K562 (cell line): ENCODE data around the gene GLTP. TPM values are rescaled to one million over a fixed set of nuclear protein-coding genes. Genes with fewer than 3 reads are reported as not detected.

Experiments
- ATAC-seq: fragments of 200-7000 bp; cut with Tn5 transposase; 3 replicates; pipeline ENCODE4 v1.9.1; 2020; ENCODE audit warnings: moderate library complexity
- BruUV-seq: library from RNA; stranded (reverse); fragments of 400-500 nt; replicated peaks from 2 replicates; lab custom pipeline; 2021; lab: Mats Ljungman, UMichigan
- CTCF ChIA-PET: fragments of 300-600 bp; formaldehyde crosslinking; extraction: SDS; loops from one replicate; lab custom pipeline; 2021; ENCODE audit warnings: low intra/inter-chr PET ratio; lab: Yijun Ruan, JAX
- POLR2A ChIA-PET: fragments of 300-600, 350-650 bp; sonication (Branson Sonifier 250); formaldehyde crosslinking; extraction: SDS; loops from one replicate; lab custom pipeline; 2021; ENCODE audit warnings: antibody characterized with exemption, inconsistent platforms; lab: Yijun Ruan, JAX
- DNase-seq, 4 experiments: peaks; one replicate each; pipeline versions ENCODE4 v3.0.0 to v3.0.0-alpha.2; 2011 to 2018; ENCODE audit warnings: low spot score in 3 of 4, mixed read lengths in 3 of 4; ENCODE audit errors: extremely low read depth in 1 of 4
- FAIRE-seq: peaks from 2 replicates; lab custom pipeline; 2011; peaks lifted over from hg19 to GRCh38; lab: Jason Lieb, UNC
- H2AFZ ChIP-seq: 2 replicates; pipeline ENCODE4 v1.6.0; 2011; ENCODE audit warnings: low read depth, low read length, control low read depth, inconsistent platforms
- H3K27ac ChIP-seq: fragments of 200-600 bp; 3 replicates; pipeline ENCODE4 v1.8.0; 2011; ENCODE audit warnings: low read depth, mild to moderate bottlenecking, control low read depth, inconsistent platforms, low read length, moderate library complexity, mixed read lengths; ENCODE audit errors: extremely low read depth
- H3K27me3 ChIP-seq, 2 experiments: fragments of 300-600 bp in 1 of 2; 2 replicates in 1 of 2; 3 replicates in 1 of 2; pipeline versions ENCODE4 v1.6.0 to v1.8.0; 2011; ENCODE audit warnings: inconsistent platforms in 2 of 2, low read length in 2 of 2, mild to moderate bottlenecking in 1 of 2, mixed read lengths in 1 of 2, moderate library complexity in 1 of 2; ENCODE audit not compliant: control insufficient read depth in 2 of 2, insufficient read depth in 2 of 2
- H3K36me3 ChIP-seq: fragments of 300-600 bp; 3 replicates; pipeline ENCODE4 v1.8.0; 2011; ENCODE audit warnings: mild to moderate bottlenecking, low read length, inconsistent platforms; ENCODE audit not compliant: control insufficient read depth, insufficient read depth
- H3K4me1 ChIP-seq, 2 experiments: fragments of 200-600 bp in 1 of 2; replicated peaks in 1 of 2; 2 replicates in 1 of 2; 3 replicates in 1 of 2; pipeline versions ENCODE4 v1.5.1 to v1.8.0; 2011; ENCODE audit warnings: inconsistent platforms in 2 of 2, low read length in 2 of 2, mild to moderate bottlenecking in 1 of 2, mixed read lengths in 1 of 2, moderate library complexity in 1 of 2; ENCODE audit not compliant: control insufficient read depth in 2 of 2, insufficient read depth in 2 of 2
- H3K4me2 ChIP-seq: 2 replicates; pipeline ENCODE4 v1.6.1; 2011; ENCODE audit warnings: low read length, control low read depth, inconsistent platforms, mixed read lengths; ENCODE audit not compliant: insufficient read depth
- H3K4me3 ChIP-seq: fragments of 200-600 bp; sonication (generic), shearing (Covaris generic); 2 replicates; pipeline ENCODE4 v1.5.1; 2016; ENCODE audit warnings: control low read depth, inconsistent platforms
- H3K79me2 ChIP-seq: fragments of 200-600 bp; 3 replicates; pipeline ENCODE4 v1.8.0; 2011; ENCODE audit warnings: low read length, inconsistent platforms; ENCODE audit not compliant: control insufficient read depth, insufficient read depth
- H3K9ac ChIP-seq, 2 experiments: 2 replicates each; pipeline versions ENCODE4 v1.6.0 to v1.6.1; 2011; ENCODE audit warnings: low read depth in 2 of 2, low read length in 2 of 2, control low read depth in 1 of 2, inconsistent platforms in 1 of 2, mild to moderate bottlenecking in 1 of 2, mixed read lengths in 1 of 2; ENCODE audit not compliant: insufficient read depth in 1 of 2
- H3K9me1 ChIP-seq: one replicate; pipeline ENCODE4 v1.6.0; 2011; ENCODE audit warnings: inconsistent platforms, mild to moderate bottlenecking, low read length, moderate library complexity; ENCODE audit not compliant: control insufficient read depth, insufficient read depth
- H3K9me3 ChIP-seq: replicated peaks from 2 replicates; pipeline ENCODE4 v1.5.1; 2011; ENCODE audit warnings: low read depth, low read length, inconsistent platforms; ENCODE audit not compliant: control insufficient read depth, insufficient read depth
- H4K20me1 ChIP-seq: replicated peaks from 2 replicates; pipeline ENCODE4 v1.6.1; 2011; ENCODE audit warnings: low read length, inconsistent platforms, mixed read lengths; ENCODE audit not compliant: control insufficient read depth, insufficient read depth
- ATF1 ChIP-seq, 2 experiments: fragments of 450-650 bp in 1 of 2; IDR thresholded peaks; 2 replicates each; pipeline ENCODE4 v1.6.1; 2016; ENCODE audit warnings: missing compliant biosample characterization in 1 of 2, missing genetic modification characterization in 1 of 2
- CXXC5 ChIP-seq: fragments of 250-450 bp; sonication (Bioruptor Pico); IDR thresholded peaks from 2 replicates; pipeline ENCODE4 v1.8.0; 2022; ENCODE audit warnings: inconsistent platforms, mild to moderate bottlenecking, moderate library complexity
- YY1 ChIP-seq, 3 experiments: IDR thresholded peaks; 2 replicates each; pipeline ENCODE4 v1.6.1; 2011; ENCODE audit warnings: low read length in 2 of 3, mild to moderate bottlenecking in 2 of 3, moderate library complexity in 2 of 3, borderline replicate concordance in 1 of 3, control low read depth in 1 of 3, low read depth in 1 of 3; ENCODE audit not compliant: insufficient read depth in 3 of 3, insufficient replicate concordance in 2 of 3, control insufficient read depth in 1 of 3, insufficient read length in 1 of 3; ENCODE audit errors: extremely low read depth in 1 of 3
- ZNF124 ChIP-seq: sonication (generic); formaldehyde crosslinking; IDR thresholded peaks from 2 replicates; pipeline ENCODE4 v1.8.1; 2022; ENCODE audit warnings: missing genetic modification reagents
- WGBS: fragments of 100-300 bp; shearing (Covaris generic); methylation state at CpG from one replicate; pipeline ENCODE4 v1.1.6; 2016; ENCODE audit warnings: low coverage, mixed read lengths; ENCODE audit not compliant: insufficient coverage; ENCODE audit errors: missing lambda C conversion rate; 5-methylcytosine and 5-hydroxymethylcytosine counted together
- in situ Hi-C: fragments of 300-500 bp; cut with MboI; formaldehyde crosslinking; loops from 4 replicates; pipeline ENCODE4 v1.15.0; 2018; ENCODE audit warnings: inconsistent platforms, mixed read lengths
- intact Hi-C: fragments of 100-400 bp; cut with micrococcal nuclease; formaldehyde crosslinking; loops from 2 replicates; pipeline ENCODE4 v1.14.2; 2022
- polyA plus RNA-seq, 8 experiments: library from polyadenylated mRNA; depleted of rRNA in 4 of 8; stranded (reverse) in 5 of 8; unstranded in 3 of 8; fragments of >200 nt; fragmentation: Nextera tagmentation in 2 of 8; fragmentation: Illumina TruSeq in 1 of 8; extraction: Ambion mirVana in 2 of 8; extraction: Trizol in 1 of 8; gene quantifications; 2 replicates each; pipeline versions ENCODE4 v1.2.1 to v1.2.3, GENCODE V29; 2011 to 2014; ENCODE audit warnings: inconsistent platforms in 1 of 8, missing spikeins in 1 of 8
- total RNA-seq, 7 experiments: library from RNA; depleted of rRNA in 6 of 7; stranded (reverse); fragments of >200 nt in 6 of 7; fragmentation: Illumina TruSeq in 2 of 7; extraction: Trizol in 2 of 7; gene quantifications; 2 replicates each; pipeline versions ENCODE4 v1.2.1 to v1.2.3, GENCODE V29; 2011 to 2021; ENCODE audit warnings: low replicate concordance in 1 of 7

The GLTP gene
- total and polyA plus RNA-seq, 9 of the 15 experiments (the other 6 are each of a cell fraction or from before 2014, with no cell fraction given), result 4.4 to 8.3 (median 6.1) TPM

- Histone ChIP-seq H3K9me3 (no peaks in the 10 kb centered on the region), H3K27me3 (peaks cover 3 to 19% of the 10 kb centered on the region in 2 experiments; a peak in 3 of 5 replicates), H2AFZ (no peak overlapping the region), H3K36me3 (no peaks in the 10 kb centered on the region), H3K9ac (no peak overlapping the region), H4K20me1 (no peaks in the 10 kb centered on the region; the same call in 1 of the 2 replicates), H3K27ac (no peak overlapping the region), H3K4me1 (no peaks in the 10 kb centered on the region), H3K9me1 (no peaks in the 10 kb centered on the region), H3K79me2 (no peaks in the 10 kb centered on the region), H3K4me2 (no peak overlapping the region), H3K4me3 (no peak overlapping the region)
- ATAC-seq (no peak), FAIRE-seq (no peak), DNase-seq (no peak)
- no peak for TF ChIP-seq CXXC5 (CRISPR knock-in tag)
- no peak for TF ChIP-seq ATF1 (CRISPR knock-in tag; IDR thresholded peaks at IDR 0.05)
- no peak for TF ChIP-seq ATF1 (tag; IDR thresholded peaks at IDR 0.05)
- TF ChIP-seq YY1 (IDR thresholded peaks at IDR 0.05; ENCODE audit: borderline replicate concordance in 1 of 3, control insufficient read depth in 1 of 3, extremely low read depth in 1 of 3, insufficient read depth in 3 of 3, insufficient read length in 1 of 3, insufficient replicate concordance in 2 of 3, low read depth in 1 of 3, low read length in 2 of 3), result no peak
- no peak for TF ChIP-seq ZNF124 (CRISPR knock-in tag)
- in situ Hi-C loops (no loop called here), intact Hi-C loops (no loop called here)
- POLR2A ChIA-PET, result no interaction called here
- 44% methylated on average over 2 of the region's 2 CpGs for WGBS
- CTCF ChIA-PET, result no interaction called here
- BruUV-seq, result no TSS peak
These were observed 9.7 kb downstream of the GLTP start for GRCh38 chr12:109870648-109871047.
